HEK293 (cell line): ENCODE measurements around the gene PSORS1C1.

Source experiments
- KLF1 ChIP-seq: fragments of 450-650 bp; formaldehyde crosslinking; IDR thresholded peaks from 2 replicates; pipeline ENCODE4 v1.5.1; 2016; ENCODE audit warnings: missing biosample characterization, missing genetic modification characterization
- MYNN ChIP-seq: fragments of 450-650 bp; formaldehyde crosslinking; IDR thresholded peaks from 2 replicates; pipeline ENCODE4 v1.5.1; 2016; ENCODE audit warnings: missing biosample characterization, missing genetic modification characterization, borderline replicate concordance
- ZNF174 ChIP-seq: fragments of 450-650 bp; formaldehyde crosslinking; IDR thresholded peaks from 2 replicates; pipeline ENCODE4 v1.5.0; 2017; ENCODE audit warnings: missing biosample characterization, mild to moderate bottlenecking, missing genetic modification characterization
- ZNF248 ChIP-seq: fragments of 450-650 bp; formaldehyde crosslinking; IDR thresholded peaks from 2 replicates; pipeline ENCODE4 v1.5.1; 2017; ENCODE audit warnings: missing biosample characterization, missing genetic modification characterization
- ZNF548 ChIP-seq: fragments of 450-650 bp; formaldehyde crosslinking; IDR thresholded peaks from 2 replicates; pipeline ENCODE4 v1.5.1; 2016; ENCODE audit warnings: missing biosample characterization, missing genetic modification characterization
- TF ChIP-seq, protein P1 (sequence below): fragments of 450-650 bp; formaldehyde crosslinking; IDR thresholded peaks from 2 replicates; pipeline ENCODE4; 2016; ENCODE audit warnings: missing biosample characterization, missing genetic modification characterization
- TF ChIP-seq, protein P2 (sequence below): fragments of 450-650 bp; formaldehyde crosslinking; IDR thresholded peaks from 2 replicates; pipeline ENCODE4 v1.5.1; 2016; ENCODE audit warnings: missing biosample characterization, missing genetic modification characterization
- TF ChIP-seq, protein P3 (sequence below): fragments of 450-650 bp; formaldehyde crosslinking; IDR thresholded peaks from 2 replicates; pipeline ENCODE4 v1.5.1; 2016; ENCODE audit warnings: missing biosample characterization, missing genetic modification characterization
- TF ChIP-seq, protein P4 (sequence below): fragments of 450-650 bp; formaldehyde crosslinking; IDR thresholded peaks from 2 replicates; pipeline ENCODE4 v1.5.1; 2016; ENCODE audit warnings: missing biosample characterization, missing genetic modification characterization
- TF ChIP-seq, protein P5 (sequence below): fragments of 450-650 bp; formaldehyde crosslinking; IDR thresholded peaks from 2 replicates; pipeline ENCODE4 v1.5.1; 2016; ENCODE audit warnings: missing biosample characterization, missing genetic modification characterization
- TF ChIP-seq, protein P6 (sequence below): fragments of 450-650 bp; formaldehyde crosslinking; IDR thresholded peaks from 2 replicates; pipeline ENCODE4 v1.5.1; 2017; ENCODE audit warnings: missing biosample characterization, missing genetic modification characterization

DNA sequence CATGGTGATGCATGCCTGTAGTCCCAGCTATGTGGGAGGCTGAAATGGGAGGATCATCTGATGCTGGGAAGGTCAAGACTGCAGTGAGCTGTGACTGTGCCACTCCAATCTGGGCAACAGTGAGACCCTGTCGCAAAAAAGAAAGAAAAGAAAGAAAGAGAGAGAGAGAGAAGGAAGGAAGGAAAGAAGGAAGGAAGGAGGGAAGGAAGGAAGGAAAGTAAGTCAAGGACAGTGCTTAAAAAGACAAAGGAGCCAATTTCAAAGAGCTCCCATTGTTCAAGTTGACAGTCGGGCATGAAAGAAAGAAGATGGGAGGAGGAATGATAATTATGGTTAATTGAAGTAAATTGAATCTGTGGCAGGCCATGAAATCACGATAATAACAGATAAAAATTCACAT, 18.4 kb upstream of the PSORS1C1 start:
- TF ChIP-seq ZNF248 (tag by site-specific recombination) (no peak), MYNN (tag by site-specific recombination) (no peak), KLF1 (tag by site-specific recombination) (no peak), ZNF174 (no peak), ZNF548 (tag by site-specific recombination) (no peak)
- TF ChIP-seq, protein P1, sequence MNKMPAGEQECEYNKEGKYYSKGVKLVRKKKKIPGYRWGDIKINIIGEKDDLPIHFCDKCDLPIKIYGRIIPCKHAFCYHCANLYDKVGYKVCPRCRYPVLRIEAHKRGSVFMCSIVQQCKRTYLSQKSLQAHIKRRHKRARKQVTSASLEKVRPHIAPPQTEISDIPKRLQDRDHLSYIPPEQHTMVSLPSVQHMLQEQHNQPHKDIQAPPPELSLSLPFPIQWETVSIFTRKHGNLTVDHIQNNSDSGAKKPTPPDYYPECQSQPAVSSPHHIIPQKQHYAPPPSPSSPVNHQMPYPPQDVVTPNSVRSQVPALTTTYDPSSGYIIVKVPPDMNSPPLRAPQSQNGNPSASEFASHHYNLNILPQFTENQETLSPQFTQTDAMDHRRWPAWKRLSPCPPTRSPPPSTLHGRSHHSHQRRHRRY (tag by site-specific recombination): no peak
- TF ChIP-seq, protein P2, sequence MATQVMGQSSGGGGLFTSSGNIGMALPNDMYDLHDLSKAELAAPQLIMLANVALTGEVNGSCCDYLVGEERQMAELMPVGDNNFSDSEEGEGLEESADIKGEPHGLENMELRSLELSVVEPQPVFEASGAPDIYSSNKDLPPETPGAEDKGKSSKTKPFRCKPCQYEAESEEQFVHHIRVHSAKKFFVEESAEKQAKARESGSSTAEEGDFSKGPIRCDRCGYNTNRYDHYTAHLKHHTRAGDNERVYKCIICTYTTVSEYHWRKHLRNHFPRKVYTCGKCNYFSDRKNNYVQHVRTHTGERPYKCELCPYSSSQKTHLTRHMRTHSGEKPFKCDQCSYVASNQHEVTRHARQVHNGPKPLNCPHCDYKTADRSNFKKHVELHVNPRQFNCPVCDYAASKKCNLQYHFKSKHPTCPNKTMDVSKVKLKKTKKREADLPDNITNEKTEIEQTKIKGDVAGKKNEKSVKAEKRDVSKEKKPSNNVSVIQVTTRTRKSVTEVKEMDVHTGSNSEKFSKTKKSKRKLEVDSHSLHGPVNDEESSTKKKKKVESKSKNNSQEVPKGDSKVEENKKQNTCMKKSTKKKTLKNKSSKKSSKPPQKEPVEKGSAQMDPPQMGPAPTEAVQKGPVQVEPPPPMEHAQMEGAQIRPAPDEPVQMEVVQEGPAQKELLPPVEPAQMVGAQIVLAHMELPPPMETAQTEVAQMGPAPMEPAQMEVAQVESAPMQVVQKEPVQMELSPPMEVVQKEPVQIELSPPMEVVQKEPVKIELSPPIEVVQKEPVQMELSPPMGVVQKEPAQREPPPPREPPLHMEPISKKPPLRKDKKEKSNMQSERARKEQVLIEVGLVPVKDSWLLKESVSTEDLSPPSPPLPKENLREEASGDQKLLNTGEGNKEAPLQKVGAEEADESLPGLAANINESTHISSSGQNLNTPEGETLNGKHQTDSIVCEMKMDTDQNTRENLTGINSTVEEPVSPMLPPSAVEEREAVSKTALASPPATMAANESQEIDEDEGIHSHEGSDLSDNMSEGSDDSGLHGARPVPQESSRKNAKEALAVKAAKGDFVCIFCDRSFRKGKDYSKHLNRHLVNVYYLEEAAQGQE (tag by site-specific recombination): no peak
- TF ChIP-seq, protein P3, sequence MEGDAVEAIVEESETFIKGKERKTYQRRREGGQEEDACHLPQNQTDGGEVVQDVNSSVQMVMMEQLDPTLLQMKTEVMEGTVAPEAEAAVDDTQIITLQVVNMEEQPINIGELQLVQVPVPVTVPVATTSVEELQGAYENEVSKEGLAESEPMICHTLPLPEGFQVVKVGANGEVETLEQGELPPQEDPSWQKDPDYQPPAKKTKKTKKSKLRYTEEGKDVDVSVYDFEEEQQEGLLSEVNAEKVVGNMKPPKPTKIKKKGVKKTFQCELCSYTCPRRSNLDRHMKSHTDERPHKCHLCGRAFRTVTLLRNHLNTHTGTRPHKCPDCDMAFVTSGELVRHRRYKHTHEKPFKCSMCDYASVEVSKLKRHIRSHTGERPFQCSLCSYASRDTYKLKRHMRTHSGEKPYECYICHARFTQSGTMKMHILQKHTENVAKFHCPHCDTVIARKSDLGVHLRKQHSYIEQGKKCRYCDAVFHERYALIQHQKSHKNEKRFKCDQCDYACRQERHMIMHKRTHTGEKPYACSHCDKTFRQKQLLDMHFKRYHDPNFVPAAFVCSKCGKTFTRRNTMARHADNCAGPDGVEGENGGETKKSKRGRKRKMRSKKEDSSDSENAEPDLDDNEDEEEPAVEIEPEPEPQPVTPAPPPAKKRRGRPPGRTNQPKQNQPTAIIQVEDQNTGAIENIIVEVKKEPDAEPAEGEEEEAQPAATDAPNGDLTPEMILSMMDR (tag by site-specific recombination): no peak
- TF ChIP-seq, protein P4, sequence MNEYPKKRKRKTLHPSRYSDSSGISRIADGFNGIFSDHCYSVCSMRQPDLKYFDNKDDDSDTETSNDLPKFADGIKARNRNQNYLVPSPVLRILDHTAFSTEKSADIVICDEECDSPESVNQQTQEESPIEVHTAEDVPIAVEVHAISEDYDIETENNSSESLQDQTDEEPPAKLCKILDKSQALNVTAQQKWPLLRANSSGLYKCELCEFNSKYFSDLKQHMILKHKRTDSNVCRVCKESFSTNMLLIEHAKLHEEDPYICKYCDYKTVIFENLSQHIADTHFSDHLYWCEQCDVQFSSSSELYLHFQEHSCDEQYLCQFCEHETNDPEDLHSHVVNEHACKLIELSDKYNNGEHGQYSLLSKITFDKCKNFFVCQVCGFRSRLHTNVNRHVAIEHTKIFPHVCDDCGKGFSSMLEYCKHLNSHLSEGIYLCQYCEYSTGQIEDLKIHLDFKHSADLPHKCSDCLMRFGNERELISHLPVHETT (tag by site-specific recombination): no peak
- TF ChIP-seq, protein P5, sequence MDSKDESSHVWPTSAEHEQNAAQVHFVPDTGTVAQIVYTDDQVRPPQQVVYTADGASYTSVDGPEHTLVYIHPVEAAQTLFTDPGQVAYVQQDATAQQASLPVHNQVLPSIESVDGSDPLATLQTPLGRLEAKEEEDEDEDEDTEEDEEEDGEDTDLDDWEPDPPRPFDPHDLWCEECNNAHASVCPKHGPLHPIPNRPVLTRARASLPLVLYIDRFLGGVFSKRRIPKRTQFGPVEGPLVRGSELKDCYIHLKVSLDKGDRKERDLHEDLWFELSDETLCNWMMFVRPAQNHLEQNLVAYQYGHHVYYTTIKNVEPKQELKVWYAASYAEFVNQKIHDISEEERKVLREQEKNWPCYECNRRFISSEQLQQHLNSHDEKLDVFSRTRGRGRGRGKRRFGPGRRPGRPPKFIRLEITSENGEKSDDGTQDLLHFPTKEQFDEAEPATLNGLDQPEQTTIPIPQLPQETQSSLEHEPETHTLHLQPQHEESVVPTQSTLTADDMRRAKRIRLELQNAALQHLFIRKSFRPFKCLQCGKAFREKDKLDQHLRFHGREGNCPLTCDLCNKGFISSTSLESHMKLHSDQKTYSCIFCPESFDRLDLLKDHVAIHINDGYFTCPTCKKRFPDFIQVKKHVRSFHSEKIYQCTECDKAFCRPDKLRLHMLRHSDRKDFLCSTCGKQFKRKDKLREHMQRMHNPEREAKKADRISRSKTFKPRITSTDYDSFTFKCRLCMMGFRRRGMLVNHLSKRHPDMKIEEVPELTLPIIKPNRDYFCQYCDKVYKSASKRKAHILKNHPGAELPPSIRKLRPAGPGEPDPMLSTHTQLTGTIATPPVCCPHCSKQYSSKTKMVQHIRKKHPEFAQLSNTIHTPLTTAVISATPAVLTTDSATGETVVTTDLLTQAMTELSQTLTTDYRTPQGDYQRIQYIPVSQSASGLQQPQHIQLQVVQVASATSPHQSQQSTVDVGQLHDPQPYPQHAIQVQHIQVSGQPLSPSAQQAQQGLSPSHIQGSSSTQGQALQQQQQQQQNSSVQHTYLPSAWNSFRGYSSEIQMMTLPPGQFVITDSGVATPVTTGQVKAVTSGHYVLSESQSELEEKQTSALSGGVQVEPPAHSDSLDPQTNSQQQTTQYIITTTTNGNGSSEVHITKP: no peak
- TF ChIP-seq, protein P6, sequence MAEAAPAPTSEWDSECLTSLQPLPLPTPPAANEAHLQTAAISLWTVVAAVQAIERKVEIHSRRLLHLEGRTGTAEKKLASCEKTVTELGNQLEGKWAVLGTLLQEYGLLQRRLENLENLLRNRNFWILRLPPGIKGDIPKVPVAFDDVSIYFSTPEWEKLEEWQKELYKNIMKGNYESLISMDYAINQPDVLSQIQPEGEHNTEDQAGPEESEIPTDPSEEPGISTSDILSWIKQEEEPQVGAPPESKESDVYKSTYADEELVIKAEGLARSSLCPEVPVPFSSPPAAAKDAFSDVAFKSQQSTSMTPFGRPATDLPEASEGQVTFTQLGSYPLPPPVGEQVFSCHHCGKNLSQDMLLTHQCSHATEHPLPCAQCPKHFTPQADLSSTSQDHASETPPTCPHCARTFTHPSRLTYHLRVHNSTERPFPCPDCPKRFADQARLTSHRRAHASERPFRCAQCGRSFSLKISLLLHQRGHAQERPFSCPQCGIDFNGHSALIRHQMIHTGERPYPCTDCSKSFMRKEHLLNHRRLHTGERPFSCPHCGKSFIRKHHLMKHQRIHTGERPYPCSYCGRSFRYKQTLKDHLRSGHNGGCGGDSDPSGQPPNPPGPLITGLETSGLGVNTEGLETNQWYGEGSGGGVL (tag by site-specific recombination): no peak
